GM18909 (cell line): ENCODE measurements around the gene WDHD1.
"Not testable (repeated sequence)": the region's sequence is repeated elsewhere in the genome, so short reads cannot be mapped to it uniquely, and the experiment has no call there.

ENCODE experiments used
- ATAC-seq: cut with Tn5 transposase; IDR thresholded peaks from one replicate; pipeline ENCODE4 v1.9.1; 2021; ENCODE audit warnings: mild to moderate bottlenecking; ENCODE audit not compliant: unreplicated experiment, poor library complexity

Gene WDHD1

GRCh38 chr14:54909817-54910558, 116.9 kb downstream of the WDHD1 start:
- ATAC-seq: no peak

GRCh38 chr14:54908973-54909372, 117.9 kb downstream of the WDHD1 start:
- ATAC-seq: not testable (repeated sequence)

GRCh38 chr14:54908190-54908589, 118.7 kb downstream of the WDHD1 start:
- no peak for ATAC-seq

GRCh38 chr14:54906075-54906474, 120.8 kb downstream of the WDHD1 start:
- ATAC-seq: no peak

- ATAC-seq: peak; percentile 86
Measured at GRCh38 chr14:54902521-54903420, 124.1 kb downstream of the WDHD1 start, which contains the start of gene GCH1. Gene GCH1, minus strand, starts transcription at chr14:54902826. Its CDS starts 163 bp downstream, at chr14:54902663.

- ATAC-seq: peak; percentile 56
Measured at GRCh38 chr14:54902143-54902520, 124.8 kb downstream of the WDHD1 start.

- no peak for ATAC-seq
Measured at GRCh38 chr14:54901380-54902142, 125.3 kb downstream of the WDHD1 start.

- no peak for ATAC-seq
Measured at GRCh38 chr14:54899573-54899972, 127.3 kb downstream of the WDHD1 start.

- ATAC-seq: not testable (repeated sequence)
Measured at GRCh38 chr14:54897809-54898555, 128.9 kb downstream of the WDHD1 start.

- no peak for ATAC-seq
Measured at GRCh38 chr14:54895683-54896082, 131.2 kb downstream of the WDHD1 start.

GRCh38 chr14:54894995-54895394, 131.9 kb downstream of the WDHD1 start:
- no peak for ATAC-seq

- no peak for ATAC-seq
Measured at GRCh38 chr14:54893151-54893760, 133.6 kb downstream of the WDHD1 start.

GRCh38 chr14:54891471-54892245, 135.2 kb downstream of the WDHD1 start:
- no peak for ATAC-seq

GRCh38 chr14:54890788-54891187, 136.1 kb downstream of the WDHD1 start:
- ATAC-seq: peak; percentile 82

GRCh38 chr14:54889919-54890318, 137.0 kb downstream of the WDHD1 start:
- ATAC-seq: no peak
